Testis (tissue), 2 donors: ENCODE measurements around the gene CXCR3.

Source experiments
- POLR2A ChIP-seq: fragments of 450-650 bp; IDR thresholded peaks from one replicate; pipeline ENCODE4 v1.6.1; 2017; ENCODE audit warnings: antibody characterized with exemption, mild to moderate bottlenecking, moderate library complexity
- TF ChIP-seq, protein P1 (sequence below), 3 experiments: fragments of 450-650 bp in 2 of 3; fragments of 200-600 bp in 1 of 3; sonication (generic) in 1 of 3; IDR thresholded peaks; one replicate each; pipeline ENCODE4 v1.5.1; 2016 to 2019; ENCODE audit warnings: antibody characterized with exemption in 3 of 3, mild to moderate bottlenecking in 2 of 3, moderate library complexity in 1 of 3

- TF ChIP-seq, protein P1, sequence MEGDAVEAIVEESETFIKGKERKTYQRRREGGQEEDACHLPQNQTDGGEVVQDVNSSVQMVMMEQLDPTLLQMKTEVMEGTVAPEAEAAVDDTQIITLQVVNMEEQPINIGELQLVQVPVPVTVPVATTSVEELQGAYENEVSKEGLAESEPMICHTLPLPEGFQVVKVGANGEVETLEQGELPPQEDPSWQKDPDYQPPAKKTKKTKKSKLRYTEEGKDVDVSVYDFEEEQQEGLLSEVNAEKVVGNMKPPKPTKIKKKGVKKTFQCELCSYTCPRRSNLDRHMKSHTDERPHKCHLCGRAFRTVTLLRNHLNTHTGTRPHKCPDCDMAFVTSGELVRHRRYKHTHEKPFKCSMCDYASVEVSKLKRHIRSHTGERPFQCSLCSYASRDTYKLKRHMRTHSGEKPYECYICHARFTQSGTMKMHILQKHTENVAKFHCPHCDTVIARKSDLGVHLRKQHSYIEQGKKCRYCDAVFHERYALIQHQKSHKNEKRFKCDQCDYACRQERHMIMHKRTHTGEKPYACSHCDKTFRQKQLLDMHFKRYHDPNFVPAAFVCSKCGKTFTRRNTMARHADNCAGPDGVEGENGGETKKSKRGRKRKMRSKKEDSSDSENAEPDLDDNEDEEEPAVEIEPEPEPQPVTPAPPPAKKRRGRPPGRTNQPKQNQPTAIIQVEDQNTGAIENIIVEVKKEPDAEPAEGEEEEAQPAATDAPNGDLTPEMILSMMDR (IDR thresholded peaks at IDR 0.05): no peak
- TF ChIP-seq POLR2A: no peak
Measured at GRCh38 chrX:71622032-71622575, 3.8 kb upstream of the CXCR3 start.
